T-helper 2 cell treated with Interferon-gamma antibody and Interleukin-4, amounts not matched to agents 5 μg/mL and 100 μg/mL, for 36 hours (primary cell): ENCODE measurements around the gene SEC14L1.
A peak's percentile ranks its signal among the peaks of the same experiment; 100 is the strongest.

Experiments
- DNase-seq: peaks from one replicate; pipeline ENCODE4 v3.0.0; 2021; ENCODE audit warnings: low spot score
- H3K27ac Mint-ChIP-seq: one replicate; pipeline ENCODE4 v1.8.0; 2021; ENCODE audit warnings: mild to moderate bottlenecking, mixed read lengths
- H3K27me3 Mint-ChIP-seq: one replicate; pipeline ENCODE4 v1.8.0; 2021; ENCODE audit warnings: low read depth, mixed read lengths
- H3K36me3 Mint-ChIP-seq: one replicate; pipeline ENCODE4 v1.8.0; 2021; ENCODE audit warnings: low read depth, mixed read lengths
- H3K4me1 Mint-ChIP-seq: one replicate; pipeline ENCODE4 v1.8.0; 2021; ENCODE audit warnings: low read depth, mixed read lengths
- H3K4me3 Mint-ChIP-seq: one replicate; pipeline ENCODE4 v1.8.0; 2022; ENCODE audit warnings: mild to moderate bottlenecking, moderate library complexity, mixed read lengths
- H3K9me3 Mint-ChIP-seq: one replicate; pipeline ENCODE4 v1.8.0; 2021; ENCODE audit warnings: mixed read lengths

SEC14L1 gene

DNA sequence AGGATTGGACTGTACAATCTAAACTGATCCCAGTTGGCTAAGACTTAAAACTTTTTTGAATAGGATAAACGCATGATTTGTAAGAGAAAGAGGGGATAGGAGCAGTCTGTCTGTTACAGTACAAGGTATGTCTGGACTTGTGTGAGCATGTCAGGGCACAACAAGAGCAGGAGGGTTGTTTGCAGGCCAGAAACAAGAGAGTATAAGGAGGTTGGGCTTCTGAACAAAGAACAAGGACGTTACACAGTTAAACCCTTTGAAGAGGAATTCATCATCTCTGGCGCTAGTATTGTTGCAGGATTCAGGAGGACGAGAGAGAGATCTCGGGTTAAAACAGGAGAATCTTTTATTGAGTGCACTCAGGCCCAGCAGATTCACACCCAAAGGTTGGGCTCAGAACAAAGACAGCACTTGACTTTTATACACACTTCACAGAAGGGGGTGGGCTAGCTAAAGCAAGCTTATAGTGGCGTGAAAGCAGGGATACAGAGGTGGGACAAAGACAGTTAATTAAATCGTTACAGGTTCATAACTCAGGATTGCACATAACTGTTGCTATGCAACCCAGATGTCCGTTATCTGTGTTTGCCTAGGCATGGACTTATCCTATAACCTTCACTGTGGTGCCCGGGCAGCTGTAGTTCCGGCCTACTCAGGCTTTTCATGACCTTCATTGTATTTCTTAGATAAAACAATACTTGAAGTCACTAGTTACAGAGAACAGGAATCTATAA lies 34.3 kb downstream of the SEC14L1 start:
- no peak overlapping the region for H3K4me3 Mint-ChIP-seq
- no peak overlapping the region for H3K27ac Mint-ChIP-seq
- peaks cover under 1% of the 10 kb centered on the region for H3K4me1 Mint-ChIP-seq
- peaks cover 49% of the 10 kb centered on the region for H3K9me3 Mint-ChIP-seq
- H3K36me3 Mint-ChIP-seq: peaks cover 56% of the 10 kb centered on the region
- DNase-seq: no peak
- no peaks in the 10 kb centered on the region for H3K27me3 Mint-ChIP-seq

DNA sequence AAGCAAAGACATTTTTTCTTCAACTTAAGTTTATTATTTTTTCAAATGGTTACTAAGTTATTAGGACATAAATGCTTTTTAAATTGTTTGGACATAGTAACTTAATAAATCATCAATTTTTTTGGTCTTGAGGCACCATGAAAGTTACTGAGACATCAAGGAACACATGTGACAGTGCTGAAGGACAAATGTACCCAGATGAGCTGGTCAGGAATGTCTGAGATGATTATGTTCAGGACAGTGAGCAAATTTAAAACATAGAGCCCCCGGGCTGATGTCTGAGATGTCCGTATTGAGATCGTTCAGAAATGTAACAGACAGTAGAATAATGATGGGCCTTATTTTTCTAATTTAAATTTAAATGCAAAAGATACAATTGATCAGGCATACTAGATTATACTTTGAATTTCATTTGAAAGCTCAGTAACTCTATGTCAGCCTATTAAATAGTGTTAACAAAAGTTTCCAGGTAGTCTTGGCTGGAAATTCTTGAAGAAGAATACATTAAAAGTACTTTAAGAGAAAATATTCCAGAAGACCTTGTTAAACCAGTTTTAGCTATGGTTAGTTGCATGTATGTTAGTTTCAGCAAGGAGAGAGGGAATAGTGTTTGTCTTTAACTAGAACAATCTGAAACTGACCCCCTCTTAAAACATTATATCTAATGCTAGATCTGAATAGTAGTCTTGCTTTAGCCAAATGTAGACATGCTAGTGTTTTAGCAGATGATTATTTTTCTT lies 36.4 kb downstream of the SEC14L1 start:
- peaks cover 49% of the 10 kb centered on the region for H3K36me3 Mint-ChIP-seq
- no peak overlapping the region for H3K4me3 Mint-ChIP-seq
- no peak for DNase-seq
- H3K27me3 Mint-ChIP-seq: no peaks in the 10 kb centered on the region
- H3K27ac Mint-ChIP-seq: no peak overlapping the region
- peaks cover 30% of the 10 kb centered on the region for H3K9me3 Mint-ChIP-seq
- peaks cover 16% of the 10 kb centered on the region for H3K4me1 Mint-ChIP-seq

GRCh38 chr17:77178050-77178449 lies 37.3 kb downstream of the SEC14L1 start:
- DNase-seq: no peak
- Mint-ChIP-seq H3K4me3 (no peak overlapping the region), H3K27ac (no peak overlapping the region), H3K36me3 (peaks cover 44% of the 10 kb centered on the region), H3K9me3 (peaks cover 22% of the 10 kb centered on the region), H3K4me1 (peaks cover 22% of the 10 kb centered on the region), H3K27me3 (no peaks in the 10 kb centered on the region)

DNA sequence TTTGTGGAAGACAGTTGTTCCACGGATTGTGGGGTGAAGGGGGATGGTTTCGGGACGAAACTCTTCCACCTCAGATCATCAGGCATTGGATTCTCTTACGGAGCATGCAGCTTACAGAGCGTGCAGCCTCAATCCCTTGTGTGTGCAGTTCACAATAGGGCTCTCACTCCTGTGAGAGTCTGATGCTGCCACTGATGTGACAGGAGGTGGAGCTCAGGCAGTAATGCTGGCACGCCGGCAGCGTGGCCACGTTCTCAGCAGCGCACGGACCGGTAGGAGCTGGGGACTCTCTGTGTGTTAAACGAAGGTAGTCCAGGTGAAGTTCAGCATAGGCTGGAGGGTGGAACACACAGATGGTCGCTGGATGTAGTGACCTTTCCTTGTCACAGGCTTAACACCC lies 37.8 kb downstream of the SEC14L1 start:
- Mint-ChIP-seq H3K36me3 (peaks cover 39% of the 10 kb centered on the region), H3K27me3 (no peaks in the 10 kb centered on the region), H3K4me1 (peaks cover 26% of the 10 kb centered on the region), H3K9me3 (peaks cover 16% of the 10 kb centered on the region), H3K4me3 (no peak overlapping the region), H3K27ac (no peak overlapping the region)
- DNase-seq: no peak

DNA sequence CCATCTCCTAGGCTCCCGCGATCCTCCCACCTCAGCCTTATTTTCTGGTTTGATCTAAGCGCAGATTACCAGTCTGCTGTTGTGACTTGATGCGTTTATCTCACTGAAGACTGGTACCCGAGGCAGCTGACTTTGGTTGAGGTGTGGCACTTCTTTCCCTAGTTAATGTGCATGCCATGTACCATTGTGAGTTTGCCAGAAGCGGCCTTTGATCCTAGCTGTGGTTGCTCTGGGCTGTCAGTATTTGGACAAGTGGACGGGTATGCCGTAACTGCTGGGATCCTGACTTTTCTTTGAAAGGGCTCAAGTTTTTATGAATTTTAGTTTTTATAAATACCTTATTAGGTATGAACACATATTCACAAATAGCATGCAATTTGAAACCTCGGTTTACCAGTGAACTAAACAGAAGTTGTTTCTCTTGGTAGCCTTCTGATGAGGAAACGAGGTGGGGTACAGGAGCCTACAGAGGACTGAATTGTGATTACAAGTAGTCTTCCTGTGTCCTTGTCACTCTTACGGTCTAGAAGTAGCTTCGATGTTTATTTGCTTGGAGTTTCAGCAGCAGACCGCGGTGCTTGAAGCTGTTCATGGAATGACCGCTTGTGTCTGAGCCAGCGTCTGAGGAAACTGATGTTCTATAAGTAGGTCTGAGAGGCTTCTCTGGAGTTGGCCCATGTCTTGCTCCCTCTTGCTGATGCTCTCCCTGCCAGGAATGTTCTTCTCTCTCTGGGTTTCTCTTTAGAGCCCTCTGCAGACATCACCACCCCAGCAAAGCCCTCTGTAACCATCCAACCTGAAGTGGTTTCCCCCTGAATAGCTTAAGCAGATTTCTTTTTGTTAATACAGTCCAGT lies 40.0 kb downstream of the SEC14L1 start:
- H3K27me3 Mint-ChIP-seq: no peaks in the 10 kb centered on the region
- DNase-seq: no peak
- peaks cover 20% of the 10 kb centered on the region for H3K36me3 Mint-ChIP-seq
- H3K4me1 Mint-ChIP-seq: peaks cover 27% of the 10 kb centered on the region
- H3K4me3 Mint-ChIP-seq: no peak overlapping the region
- no peaks in the 10 kb centered on the region for H3K9me3 Mint-ChIP-seq
- H3K27ac Mint-ChIP-seq: peak overlapping the region; percentile 7

DNA sequence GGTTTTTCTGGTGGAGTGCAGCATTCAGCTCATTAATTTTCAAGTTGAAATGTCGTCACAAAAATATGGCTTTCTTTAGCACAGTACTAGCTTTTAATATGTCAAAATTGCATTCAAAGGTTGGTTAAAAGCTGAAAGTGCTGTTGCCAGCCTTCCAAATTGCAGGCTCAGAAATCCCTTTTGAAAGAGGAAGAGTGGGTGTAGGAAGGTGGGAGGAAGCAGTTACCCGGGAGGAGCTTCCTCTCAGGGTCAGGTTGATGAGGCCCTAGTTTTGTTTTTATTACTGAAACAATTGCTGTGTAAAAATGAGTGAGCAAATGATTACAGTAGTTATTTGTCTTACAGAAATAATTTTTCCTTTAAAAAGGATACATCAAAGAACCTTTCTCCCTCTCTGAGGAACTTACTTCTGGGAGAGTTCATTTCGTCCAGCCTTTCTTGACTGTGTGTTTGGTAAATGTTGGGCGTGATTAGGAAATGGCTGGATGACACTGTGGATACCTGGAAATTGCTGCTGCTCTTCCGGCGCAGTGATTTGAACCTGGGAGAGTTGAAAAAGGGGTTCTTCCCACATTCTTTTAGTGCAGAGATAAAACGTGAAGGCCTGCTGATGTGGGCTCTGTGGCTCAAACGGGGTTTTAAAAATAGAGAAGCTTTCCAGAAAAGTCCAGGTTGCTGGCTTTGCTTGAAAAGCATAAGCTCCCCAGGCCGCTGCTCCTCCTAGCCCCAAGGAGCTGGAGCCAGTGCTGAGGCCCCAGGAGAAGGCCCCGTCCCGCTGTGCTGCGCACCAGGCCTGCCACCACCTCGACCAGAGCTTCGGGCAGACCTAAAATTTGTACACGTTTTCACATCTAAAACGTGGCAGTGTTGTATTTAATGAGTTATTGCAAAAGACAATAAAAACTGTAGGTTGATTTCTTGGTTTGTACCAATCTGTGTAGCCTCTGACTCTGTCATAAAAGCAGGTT lies 41.7 kb downstream of the SEC14L1 start:
- no peaks in the 10 kb centered on the region for H3K9me3 Mint-ChIP-seq
- peaks cover 28% of the 10 kb centered on the region for H3K4me1 Mint-ChIP-seq
- H3K4me3 Mint-ChIP-seq: peak overlapping the region; percentile 68
- peak overlapping the region; percentile 81 for H3K27ac Mint-ChIP-seq
- H3K27me3 Mint-ChIP-seq: no peaks in the 10 kb centered on the region
- peak; percentile 11 for DNase-seq
- H3K36me3 Mint-ChIP-seq: peaks cover 13% of the 10 kb centered on the region

- no peak overlapping the region for H3K27ac Mint-ChIP-seq
- peaks cover 43% of the 10 kb centered on the region for H3K4me1 Mint-ChIP-seq
- peak overlapping the region; percentile 39 for H3K4me3 Mint-ChIP-seq
- peaks cover 10% of the 10 kb centered on the region for H3K36me3 Mint-ChIP-seq
- no peaks in the 10 kb centered on the region for H3K27me3 Mint-ChIP-seq
- no peak for DNase-seq
- no peaks in the 10 kb centered on the region for H3K9me3 Mint-ChIP-seq
Measured at GRCh38 chr17:77184474-77184873, 43.7 kb downstream of the SEC14L1 start.

GRCh38 chr17:77185137-77185536 lies 44.4 kb downstream of the SEC14L1 start:
- Mint-ChIP-seq H3K27ac (no peak overlapping the region), H3K4me1 (peaks cover 47% of the 10 kb centered on the region), H3K36me3 (peaks cover 11% of the 10 kb centered on the region), H3K9me3 (no peaks in the 10 kb centered on the region), H3K27me3 (no peaks in the 10 kb centered on the region), H3K4me3 (no peak overlapping the region)
- DNase-seq: no peak

DNA sequence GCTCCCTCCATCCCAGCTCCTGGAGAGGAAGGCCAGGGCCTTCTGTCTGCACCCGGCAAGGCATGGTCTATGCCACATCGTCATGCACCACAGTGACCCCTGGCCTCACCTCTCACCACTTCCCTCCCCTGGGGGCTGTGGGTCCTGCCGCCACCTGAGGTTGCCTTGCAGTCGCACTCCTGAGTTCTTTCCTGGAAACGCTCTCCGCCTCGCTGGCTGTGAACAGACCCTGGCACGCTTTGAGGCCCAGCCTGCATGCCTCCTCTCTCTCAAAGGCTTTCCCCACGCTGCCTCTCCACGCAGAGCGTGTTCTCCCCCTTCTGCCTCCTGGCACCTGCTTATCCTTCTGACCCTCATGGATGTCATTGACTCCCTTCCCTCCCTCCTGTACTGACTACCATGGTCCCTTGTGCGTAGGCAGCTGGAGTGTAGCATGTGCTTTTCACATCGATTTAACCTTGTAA lies 45.4 kb downstream of the SEC14L1 start:
- DNase-seq: peak; percentile 9
- no peaks in the 10 kb centered on the region for H3K9me3 Mint-ChIP-seq
- no peaks in the 10 kb centered on the region for H3K27me3 Mint-ChIP-seq
- H3K27ac Mint-ChIP-seq: no peak overlapping the region
- H3K36me3 Mint-ChIP-seq: peaks cover 15% of the 10 kb centered on the region
- peaks cover 43% of the 10 kb centered on the region for H3K4me1 Mint-ChIP-seq
- no peak overlapping the region for H3K4me3 Mint-ChIP-seq

- H3K27me3 Mint-ChIP-seq: no peaks in the 10 kb centered on the region
- peak overlapping the region; percentile 60 for H3K27ac Mint-ChIP-seq
- H3K9me3 Mint-ChIP-seq: no peaks in the 10 kb centered on the region
- peak overlapping the region; percentile 65 for H3K4me3 Mint-ChIP-seq
- no peak for DNase-seq
- peaks cover 26% of the 10 kb centered on the region for H3K4me1 Mint-ChIP-seq
- H3K36me3 Mint-ChIP-seq: peaks cover 25% of the 10 kb centered on the region
Measured at GRCh38 chr17:77188084-77189066, 47.6 kb downstream of the SEC14L1 start.

DNA sequence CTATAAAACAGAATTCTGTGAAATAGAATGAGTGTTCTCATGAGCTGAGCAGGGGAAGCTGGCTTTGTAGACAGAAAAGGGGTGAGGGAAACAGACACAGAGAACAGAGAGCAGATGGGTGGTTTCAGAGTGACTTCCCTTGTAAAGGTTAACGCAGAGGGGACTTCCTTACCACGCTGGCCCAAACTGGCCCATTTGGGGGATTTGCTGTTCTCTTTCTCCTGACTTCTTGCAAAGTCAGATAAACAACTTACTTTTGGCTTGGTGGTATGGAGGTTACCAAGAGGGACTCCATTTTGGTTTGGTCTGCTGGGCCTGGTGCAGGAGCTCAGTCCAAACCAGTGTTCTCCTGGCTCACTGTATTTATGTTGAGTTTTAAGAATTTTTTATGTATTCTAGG lies 48.4 kb downstream of the SEC14L1 start:
- Mint-ChIP-seq H3K27ac (peak overlapping the region; percentile 60), H3K9me3 (no peaks in the 10 kb centered on the region), H3K4me1 (peaks cover 24% of the 10 kb centered on the region), H3K36me3 (peaks cover 29% of the 10 kb centered on the region), H3K4me3 (peak overlapping the region; percentile 65), H3K27me3 (no peaks in the 10 kb centered on the region)
- DNase-seq: peak; percentile 39

- no peak for DNase-seq
- H3K27ac Mint-ChIP-seq: no peak overlapping the region
- H3K9me3 Mint-ChIP-seq: no peaks in the 10 kb centered on the region
- H3K36me3 Mint-ChIP-seq: peaks cover 40% of the 10 kb centered on the region
- H3K4me1 Mint-ChIP-seq: peaks cover 24% of the 10 kb centered on the region
- no peak overlapping the region for H3K4me3 Mint-ChIP-seq
- no peaks in the 10 kb centered on the region for H3K27me3 Mint-ChIP-seq
Measured at GRCh38 chr17:77190576-77190975, 49.8 kb downstream of the SEC14L1 start.
